ENCODE results near the gene SRCIN1.
A peak's percentile ranks its signal among the peaks of the same experiment; 100 is the strongest.

The SRCIN1 gene

DNA sequence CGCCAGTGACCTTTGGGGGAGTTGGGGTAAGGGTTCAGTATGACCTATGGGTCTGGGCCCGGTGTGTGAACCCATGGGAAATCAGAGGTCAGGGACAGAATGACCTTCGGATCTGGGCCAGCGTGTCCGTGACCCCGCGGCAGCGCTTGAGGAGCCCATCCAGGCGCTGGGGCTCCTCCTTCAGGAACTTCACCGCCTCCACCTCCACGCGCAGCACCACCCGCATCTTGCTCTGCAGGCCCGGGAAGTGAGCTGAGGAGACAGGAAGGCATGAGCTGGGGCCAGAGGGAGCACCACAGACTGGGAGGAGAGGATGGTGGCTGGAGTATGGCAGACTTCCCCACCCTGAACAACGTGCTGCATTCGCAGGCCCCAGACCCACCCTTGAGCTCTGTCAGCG is 53.4 kb downstream of the SRCIN1 start:
- Histone ChIP-seq H3K18ac (ENCODE audit: low read depth in 1 of 2, low read length in 2 of 2) (no peak overlapping the region), H3K4ac (ENCODE audit: low read depth in 1 of 2, low read length in 2 of 2) (no peak overlapping the region), H2AK5ac (ENCODE audit: low read length, severe bottlenecking) (no peak overlapping the region), H3K27me3 (ENCODE audit: control insufficient read depth in 1 of 2, insufficient read depth in 1 of 2, low read length in 2 of 2) (peaks cover 17 to 81% of the 10 kb centered on the region in 2 experiments), H3K4me3 (ENCODE audit: insufficient read depth in 1 of 2, low read depth in 1 of 2, low read length in 2 of 2) (no peak overlapping the region), H2BK5ac (ENCODE audit: low read depth, low read length, poor library complexity, severe bottlenecking) (no peak overlapping the region), H2AFZ (ENCODE audit: low read depth, low read length) (no peak overlapping the region), H2BK12ac (ENCODE audit: low read length in 2 of 2) (no peak overlapping the region), H3K4me2 (ENCODE audit: low read length, poor library complexity, severe bottlenecking) (no peak overlapping the region), H3K9me3 (ENCODE audit: control insufficient read depth, low read length) (no peaks in the 10 kb centered on the region), H3K79me1 (replicated peaks; ENCODE audit: low read length, poor library complexity, severe bottlenecking) (no peaks in the 10 kb centered on the region), H2BK120ac (ENCODE audit: low read depth, low read length) (no peak overlapping the region), H4K8ac (ENCODE audit: low read length) (no peak overlapping the region), H3K36me3 (ENCODE audit: control insufficient read depth in 1 of 2, insufficient read depth in 2 of 2, low read depth in 1 of 2, low read length in 2 of 2) (no peaks in the 10 kb centered on the region), H3K9ac (ENCODE audit: low read length) (no peak overlapping the region), H3K14ac (ENCODE audit: low read length in 2 of 2) (no peak overlapping the region), H3K4me1 (ENCODE audit: control insufficient read depth, insufficient read depth, low read depth, low read length) (no peaks in the 10 kb centered on the region), H3K23ac (ENCODE audit: low read length in 2 of 2) (no peak overlapping the region), H3K27ac (ENCODE audit: low read length, poor library complexity, severe bottlenecking) (no peak overlapping the region), H2BK15ac (ENCODE audit: low read depth, poor library complexity, severe bottlenecking) (no peak overlapping the region), H4K91ac (ENCODE audit: low read length) (no peak overlapping the region)
- WGBS: 89% methylated on average over 17 of the region's 17 CpGs
- no peak for DNase-seq

DNA sequence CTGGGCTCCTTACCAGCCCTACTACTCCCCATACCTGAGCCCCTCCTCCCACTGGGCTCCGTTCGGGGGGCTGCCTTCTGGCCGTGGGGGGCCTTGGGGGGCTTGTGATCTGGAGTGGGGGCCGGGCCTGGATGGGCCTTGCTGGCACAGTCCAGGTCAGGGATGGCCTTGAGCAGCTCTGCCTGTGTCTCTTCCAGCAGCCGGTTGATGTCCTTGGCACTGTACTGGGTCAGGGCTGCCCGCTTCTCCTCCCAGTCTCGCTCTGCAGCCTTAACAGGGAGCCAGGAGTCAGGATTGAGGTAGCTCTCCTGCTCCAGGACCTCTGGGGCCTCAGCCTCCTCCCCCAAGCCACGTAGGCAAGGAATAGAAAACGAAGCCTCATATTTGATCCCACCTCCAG is 54.6 kb downstream of the SRCIN1 start:
- H4K91ac ChIP-seq (ENCODE audit: low read length): no peak overlapping the region
- no peak overlapping the region for H2BK12ac ChIP-seq (ENCODE audit: low read length in 2 of 2)
- H2AK5ac ChIP-seq (ENCODE audit: low read length, severe bottlenecking): no peak overlapping the region
- H3K27me3 ChIP-seq (ENCODE audit: control insufficient read depth in 1 of 2, insufficient read depth in 1 of 2, low read length in 2 of 2): peaks cover 29 to 71% of the 10 kb centered on the region in 2 experiments
- 74% methylated on average over 7 of the region's 9 CpGs for WGBS
- no peak overlapping the region for H2BK5ac ChIP-seq (ENCODE audit: low read depth, low read length, poor library complexity, severe bottlenecking)
- no peak overlapping the region for H3K4me3 ChIP-seq (ENCODE audit: insufficient read depth in 1 of 2, low read depth in 1 of 2, low read length in 2 of 2)
- no peaks in the 10 kb centered on the region for H3K9me3 ChIP-seq (ENCODE audit: control insufficient read depth, low read length)
- no peak overlapping the region for H3K14ac ChIP-seq (ENCODE audit: low read length in 2 of 2)
- H3K23ac ChIP-seq (ENCODE audit: low read length in 2 of 2): no peak overlapping the region
- H3K4me2 ChIP-seq (ENCODE audit: low read length, poor library complexity, severe bottlenecking): no peak overlapping the region
- H4K8ac ChIP-seq (ENCODE audit: low read length): no peak overlapping the region
- DNase-seq: no peak
- no peak overlapping the region for H3K4ac ChIP-seq (ENCODE audit: low read depth in 1 of 2, low read length in 2 of 2)
- no peak overlapping the region for H3K27ac ChIP-seq (ENCODE audit: low read length, poor library complexity, severe bottlenecking)
- H3K36me3 ChIP-seq (ENCODE audit: control insufficient read depth in 1 of 2, insufficient read depth in 2 of 2, low read depth in 1 of 2, low read length in 2 of 2): no peaks in the 10 kb centered on the region
- no peak overlapping the region for H3K9ac ChIP-seq (ENCODE audit: low read length)
- H2BK15ac ChIP-seq (ENCODE audit: low read depth, poor library complexity, severe bottlenecking): no peak overlapping the region
- no peaks in the 10 kb centered on the region for H3K4me1 ChIP-seq (ENCODE audit: control insufficient read depth, insufficient read depth, low read depth, low read length)
- no peak overlapping the region for H3K18ac ChIP-seq (ENCODE audit: low read depth in 1 of 2, low read length in 2 of 2)
- H2BK120ac ChIP-seq (ENCODE audit: low read depth, low read length): no peak overlapping the region
- no peaks in the 10 kb centered on the region for H3K79me1 ChIP-seq (replicated peaks; ENCODE audit: low read length, poor library complexity, severe bottlenecking)
- H2AFZ ChIP-seq (ENCODE audit: low read depth, low read length): no peak overlapping the region

DNA sequence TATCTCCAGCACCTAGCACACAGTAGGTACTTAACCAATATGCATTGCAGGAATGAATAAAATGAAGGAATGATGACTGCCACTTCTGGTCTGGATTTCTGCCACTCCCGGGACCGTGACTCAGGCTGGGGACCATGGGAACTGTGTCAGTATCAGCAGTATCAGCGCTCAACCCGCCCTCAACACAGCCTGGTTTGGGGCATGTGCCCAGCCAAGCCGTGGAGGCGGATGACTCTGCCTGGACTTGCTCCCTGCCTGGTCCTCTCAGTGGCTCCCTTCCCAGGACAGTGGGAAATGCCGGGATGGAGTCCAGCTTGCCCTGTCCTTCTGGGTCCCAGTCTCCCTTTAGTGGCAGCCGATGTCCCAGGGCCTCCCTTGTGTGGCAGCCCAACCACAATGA is 55.1 kb downstream of the SRCIN1 start:
- Histone ChIP-seq H2AFZ (ENCODE audit: low read depth, low read length) (no peak overlapping the region), H3K27me3 (ENCODE audit: control insufficient read depth in 1 of 2, insufficient read depth in 1 of 2, low read length in 2 of 2) (peaks cover 34 to 68% of the 10 kb centered on the region in 2 experiments), H2BK15ac (ENCODE audit: low read depth, poor library complexity, severe bottlenecking) (no peak overlapping the region), H3K23ac (ENCODE audit: low read length in 2 of 2) (no peak overlapping the region), H3K9me3 (ENCODE audit: control insufficient read depth, low read length) (no peaks in the 10 kb centered on the region), H3K4me2 (ENCODE audit: low read length, poor library complexity, severe bottlenecking) (no peak overlapping the region), H4K8ac (ENCODE audit: low read length) (no peak overlapping the region), H3K4me1 (ENCODE audit: control insufficient read depth, insufficient read depth, low read depth, low read length) (no peaks in the 10 kb centered on the region), H3K36me3 (ENCODE audit: control insufficient read depth in 1 of 2, insufficient read depth in 2 of 2, low read depth in 1 of 2, low read length in 2 of 2) (no peaks in the 10 kb centered on the region), H2BK120ac (ENCODE audit: low read depth, low read length) (no peak overlapping the region), H3K4me3 (ENCODE audit: insufficient read depth in 1 of 2, low read depth in 1 of 2, low read length in 2 of 2) (no peak overlapping the region), H2AK5ac (ENCODE audit: low read length, severe bottlenecking) (no peak overlapping the region), H3K18ac (ENCODE audit: low read depth in 1 of 2, low read length in 2 of 2) (no peak overlapping the region), H3K14ac (ENCODE audit: low read length in 2 of 2) (no peak overlapping the region), H4K91ac (ENCODE audit: low read length) (peak overlapping the region; percentile 35), H2BK5ac (ENCODE audit: low read depth, low read length, poor library complexity, severe bottlenecking) (no peak overlapping the region), H3K27ac (ENCODE audit: low read length, poor library complexity, severe bottlenecking) (no peak overlapping the region), H3K79me1 (replicated peaks; ENCODE audit: low read length, poor library complexity, severe bottlenecking) (no peaks in the 10 kb centered on the region), H2BK12ac (ENCODE audit: low read length in 2 of 2) (no peak overlapping the region), H3K9ac (ENCODE audit: low read length) (no peak overlapping the region), H3K4ac (ENCODE audit: low read depth in 1 of 2, low read length in 2 of 2) (no peak overlapping the region)
- DNase-seq: no peak
- 83% methylated on average over 8 of the region's 8 CpGs for WGBS

DNA sequence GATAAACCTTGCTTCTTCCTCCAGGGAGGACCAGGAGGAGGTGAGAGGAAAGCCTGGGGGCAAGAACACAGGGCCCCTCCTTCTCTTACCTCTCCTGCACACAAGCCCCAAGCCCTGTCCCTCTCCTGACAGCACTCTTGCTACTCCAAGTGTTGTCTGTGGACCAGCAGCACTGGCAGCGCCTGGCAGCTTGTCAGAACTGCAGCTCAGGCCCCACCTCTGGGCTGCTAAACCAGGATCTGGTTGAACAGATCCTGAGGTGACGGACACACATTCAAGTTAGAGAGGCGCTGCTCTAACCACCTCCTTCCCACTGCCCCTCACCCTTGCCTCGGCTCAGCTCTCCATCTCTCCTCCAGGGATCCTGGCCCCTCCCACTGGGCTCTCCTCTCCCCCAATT is 56.5 kb downstream of the SRCIN1 start:
- H3K9ac ChIP-seq (ENCODE audit: low read length): no peak overlapping the region
- H3K36me3 ChIP-seq (ENCODE audit: control insufficient read depth in 1 of 2, insufficient read depth in 2 of 2, low read depth in 1 of 2, low read length in 2 of 2): no peaks in the 10 kb centered on the region
- H4K8ac ChIP-seq (ENCODE audit: low read length): no peak overlapping the region
- no peak overlapping the region for H3K4me2 ChIP-seq (ENCODE audit: low read length, poor library complexity, severe bottlenecking)
- peaks cover 45 to 67% of the 10 kb centered on the region in 2 experiments for H3K27me3 ChIP-seq (ENCODE audit: control insufficient read depth in 1 of 2, insufficient read depth in 1 of 2, low read length in 2 of 2)
- no peaks in the 10 kb centered on the region for H3K9me3 ChIP-seq (ENCODE audit: control insufficient read depth, low read length)
- H2BK5ac ChIP-seq (ENCODE audit: low read depth, low read length, poor library complexity, severe bottlenecking): no peak overlapping the region
- no peak overlapping the region for H2BK120ac ChIP-seq (ENCODE audit: low read depth, low read length)
- H4K91ac ChIP-seq (ENCODE audit: low read length): no peak overlapping the region
- H2AK5ac ChIP-seq (ENCODE audit: low read length, severe bottlenecking): no peak overlapping the region
- H3K23ac ChIP-seq (ENCODE audit: low read length in 2 of 2): no peak overlapping the region
- no peak overlapping the region for H2AFZ ChIP-seq (ENCODE audit: low read depth, low read length)
- H2BK15ac ChIP-seq (ENCODE audit: low read depth, poor library complexity, severe bottlenecking): no peak overlapping the region
- no peak overlapping the region for H2BK12ac ChIP-seq (ENCODE audit: low read length in 2 of 2)
- no peak overlapping the region for H3K4ac ChIP-seq (ENCODE audit: low read depth in 1 of 2, low read length in 2 of 2)
- no peaks in the 10 kb centered on the region for H3K4me1 ChIP-seq (ENCODE audit: control insufficient read depth, insufficient read depth, low read depth, low read length)
- H3K79me1 ChIP-seq (replicated peaks; ENCODE audit: low read length, poor library complexity, severe bottlenecking): no peaks in the 10 kb centered on the region
- no peak overlapping the region for H3K4me3 ChIP-seq (ENCODE audit: insufficient read depth in 1 of 2, low read depth in 1 of 2, low read length in 2 of 2)
- no peak for DNase-seq
- WGBS: 53% methylated on average over 4 of the region's 4 CpGs
- no peak overlapping the region for H3K27ac ChIP-seq (ENCODE audit: low read length, poor library complexity, severe bottlenecking)
- no peak overlapping the region for H3K18ac ChIP-seq (ENCODE audit: low read depth in 1 of 2, low read length in 2 of 2)
- no peak overlapping the region for H3K14ac ChIP-seq (ENCODE audit: low read length in 2 of 2)
